DOHH2 (cell line): Measurements from ENCODE around the gene DYNC1I1.

Experiments used
- EZH2phosphoT487 ChIP-seq: fragments of 200-600 bp; sonication (generic); IDR thresholded peaks from 2 replicates; pipeline ENCODE4 v1.6.1; 2017; ENCODE audit warnings: borderline replicate concordance, mild to moderate bottlenecking, antibody characterized with exemption, low read length, moderate library complexity, mixed read lengths
- TF ChIP-seq, protein P1 (sequence below): fragments of 200-600 bp; sonication (generic); IDR thresholded peaks from one replicate; pipeline ENCODE4 v1.5.1; 2014; ENCODE audit warnings: antibody characterized with exemption, mild to moderate bottlenecking, low read depth, low read length; ENCODE audit not compliant: poor library complexity, severe bottlenecking

DNA sequence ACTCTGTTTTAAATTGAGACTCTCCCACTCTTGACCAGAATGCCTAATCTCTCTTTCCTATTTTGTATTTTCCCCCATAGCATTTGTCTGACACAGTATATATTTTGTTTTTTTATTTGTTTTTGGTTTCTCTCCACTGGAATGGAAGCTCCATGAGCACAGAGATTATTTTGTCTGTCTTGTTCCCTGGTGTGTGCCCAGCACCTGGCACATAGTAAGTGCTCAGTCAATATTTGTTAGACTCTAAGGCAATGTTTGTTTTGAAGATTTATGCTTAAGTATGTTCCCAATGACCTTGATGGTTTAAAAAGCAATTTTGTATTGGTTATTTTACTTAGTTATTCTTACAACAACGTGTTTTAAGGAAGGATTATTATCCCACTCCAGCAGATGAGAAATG, 201.8 kb downstream of the DYNC1I1 start:
- TF ChIP-seq, protein P1, sequence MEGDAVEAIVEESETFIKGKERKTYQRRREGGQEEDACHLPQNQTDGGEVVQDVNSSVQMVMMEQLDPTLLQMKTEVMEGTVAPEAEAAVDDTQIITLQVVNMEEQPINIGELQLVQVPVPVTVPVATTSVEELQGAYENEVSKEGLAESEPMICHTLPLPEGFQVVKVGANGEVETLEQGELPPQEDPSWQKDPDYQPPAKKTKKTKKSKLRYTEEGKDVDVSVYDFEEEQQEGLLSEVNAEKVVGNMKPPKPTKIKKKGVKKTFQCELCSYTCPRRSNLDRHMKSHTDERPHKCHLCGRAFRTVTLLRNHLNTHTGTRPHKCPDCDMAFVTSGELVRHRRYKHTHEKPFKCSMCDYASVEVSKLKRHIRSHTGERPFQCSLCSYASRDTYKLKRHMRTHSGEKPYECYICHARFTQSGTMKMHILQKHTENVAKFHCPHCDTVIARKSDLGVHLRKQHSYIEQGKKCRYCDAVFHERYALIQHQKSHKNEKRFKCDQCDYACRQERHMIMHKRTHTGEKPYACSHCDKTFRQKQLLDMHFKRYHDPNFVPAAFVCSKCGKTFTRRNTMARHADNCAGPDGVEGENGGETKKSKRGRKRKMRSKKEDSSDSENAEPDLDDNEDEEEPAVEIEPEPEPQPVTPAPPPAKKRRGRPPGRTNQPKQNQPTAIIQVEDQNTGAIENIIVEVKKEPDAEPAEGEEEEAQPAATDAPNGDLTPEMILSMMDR: no peak
- TF ChIP-seq EZH2phosphoT487: no peak
